GM11168 (cell line): ENCODE data around the gene CGB2.
"Not testable (repeated sequence)": the region's sequence is repeated elsewhere in the genome, so short reads cannot be mapped to it uniquely, and the experiment has no call there.

Experiments
- in situ Hi-C: fragments of 300-500 bp; cut with MboI; formaldehyde crosslinking; loops from one replicate; pipeline ENCODE4 v1.12.0; 2022; ENCODE audit warnings: low sequenced_read_pairs; ENCODE audit not compliant: unreplicated experiment

Gene CGB2

GRCh38 chr19:49009828-49010227 is 21.9 kb upstream of the CGB2 start:
- in situ Hi-C loops, result no loop called here

GRCh38 chr19:49010453-49010852 is 21.2 kb upstream of the CGB2 start:
- in situ Hi-C loops, result no loop called here

- in situ Hi-C loops, result no loop called here
Measured at GRCh38 chr19:49011194-49011593, 20.5 kb upstream of the CGB2 start.

- in situ Hi-C loops, result no loop called here
Measured at GRCh38 chr19:49014123-49014869, 17.4 kb upstream of the CGB2 start.

- in situ Hi-C loops, result no loop called here
Measured at GRCh38 chr19:49014870-49015255, 16.8 kb upstream of the CGB2 start.

- in situ Hi-C loops, result no loop called here
Measured at GRCh38 chr19:49016067-49016839, 15.4 kb upstream of the CGB2 start.

GRCh38 chr19:49017041-49017665 is 14.5 kb upstream of the CGB2 start, which contains the start of gene LHB:
Gene LHB, minus strand, starts transcription at chr19:49017091. Its CDS starts 10 bp downstream, at chr19:49017081.
- in situ Hi-C loops, result no loop called here

- in situ Hi-C loops, result no loop called here
Measured at GRCh38 chr19:49017666-49018351, 13.9 kb upstream of the CGB2 start.

- in situ Hi-C loops, result not testable (repeated sequence)
Measured at GRCh38 chr19:49018388-49019241, 13.1 kb upstream of the CGB2 start.

- in situ Hi-C loops, result no loop called here
Measured at GRCh38 chr19:49019242-49019932, 12.3 kb upstream of the CGB2 start.

GRCh38 chr19:49020342-49020741 is 11.3 kb upstream of the CGB2 start:
- in situ Hi-C loops, result no loop called here

GRCh38 chr19:49020931-49021895 is 10.5 kb upstream of the CGB2 start:
- in situ Hi-C loops, result no loop called here

GRCh38 chr19:49022116-49022515 is 9.6 kb upstream of the CGB2 start:
- in situ Hi-C loops, result no loop called here

GRCh38 chr19:49024233-49024632 is 7.5 kb upstream of the CGB2 start, which contains the start of gene CGB3:
Gene CGB3, minus strand, starts transcription at chr19:49024333. Its CDS starts 362 bp downstream, at chr19:49023971.
- in situ Hi-C loops, result not testable (repeated sequence)

GRCh38 chr19:49025088-49025487 is 6.6 kb upstream of the CGB2 start:
- in situ Hi-C loops, result not testable (repeated sequence)

- in situ Hi-C loops, result not testable (repeated sequence)
Measured at GRCh38 chr19:49025599-49025998, 6.1 kb upstream of the CGB2 start.

GRCh38 chr19:49028686-49029085 is 3.0 kb upstream of the CGB2 start:
- in situ Hi-C loops, result not testable (repeated sequence)

- in situ Hi-C loops, result not testable (repeated sequence)
Measured at GRCh38 chr19:49029749-49030148, 1.9 kb upstream of the CGB2 start.
